ENCODE measurements around the gene RAPGEF4.

The RAPGEF4 gene

DNA sequence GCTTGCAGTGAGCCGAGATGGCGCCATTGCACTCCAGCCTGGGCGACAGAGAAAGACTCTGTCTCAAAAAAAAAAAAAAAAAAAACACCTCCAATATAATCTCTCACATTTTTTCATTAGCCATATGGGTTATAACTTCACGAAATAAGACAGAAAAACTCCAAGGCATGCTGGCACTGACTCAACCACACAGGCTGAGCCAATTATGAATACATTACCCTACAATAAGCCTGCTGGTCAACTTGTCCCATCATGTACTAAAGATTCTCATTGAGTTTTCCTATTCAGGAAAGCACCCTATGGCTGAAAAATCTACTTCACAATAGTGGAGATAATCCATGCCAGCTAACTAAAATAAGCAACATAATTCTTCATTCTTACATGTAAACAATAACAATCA lies 327.2 kb downstream of the RAPGEF4 start:
- H3K27me3 ChIP-seq (ENCODE audit: insufficient read depth, low read length, poor library complexity, severe bottlenecking): no peaks in the 10 kb centered on the region
- TF ChIP-seq EZH2phosphoT487 (IDR thresholded peaks at IDR 0.05; ENCODE audit: borderline replicate concordance): no peak
- TF ChIP-seq, protein P1, sequence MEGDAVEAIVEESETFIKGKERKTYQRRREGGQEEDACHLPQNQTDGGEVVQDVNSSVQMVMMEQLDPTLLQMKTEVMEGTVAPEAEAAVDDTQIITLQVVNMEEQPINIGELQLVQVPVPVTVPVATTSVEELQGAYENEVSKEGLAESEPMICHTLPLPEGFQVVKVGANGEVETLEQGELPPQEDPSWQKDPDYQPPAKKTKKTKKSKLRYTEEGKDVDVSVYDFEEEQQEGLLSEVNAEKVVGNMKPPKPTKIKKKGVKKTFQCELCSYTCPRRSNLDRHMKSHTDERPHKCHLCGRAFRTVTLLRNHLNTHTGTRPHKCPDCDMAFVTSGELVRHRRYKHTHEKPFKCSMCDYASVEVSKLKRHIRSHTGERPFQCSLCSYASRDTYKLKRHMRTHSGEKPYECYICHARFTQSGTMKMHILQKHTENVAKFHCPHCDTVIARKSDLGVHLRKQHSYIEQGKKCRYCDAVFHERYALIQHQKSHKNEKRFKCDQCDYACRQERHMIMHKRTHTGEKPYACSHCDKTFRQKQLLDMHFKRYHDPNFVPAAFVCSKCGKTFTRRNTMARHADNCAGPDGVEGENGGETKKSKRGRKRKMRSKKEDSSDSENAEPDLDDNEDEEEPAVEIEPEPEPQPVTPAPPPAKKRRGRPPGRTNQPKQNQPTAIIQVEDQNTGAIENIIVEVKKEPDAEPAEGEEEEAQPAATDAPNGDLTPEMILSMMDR (conservative IDR thresholded peaks at IDR 0.05; ENCODE audit: low read length): no peak
- H3K36me3 ChIP-seq (ENCODE audit: insufficient read depth, low read length): no peaks in the 10 kb centered on the region
- no peaks in the 10 kb centered on the region for H3K9me2 ChIP-seq (replicated peaks; ENCODE audit: low read depth, low read length)
- H3K4me3 ChIP-seq (ENCODE audit: low read length, poor library complexity, severe bottlenecking): no peak overlapping the region
- H3K9me3 ChIP-seq (ENCODE audit: insufficient read depth, low read depth, low read length): no peaks in the 10 kb centered on the region
- no peak overlapping the region for H3K9ac ChIP-seq (ENCODE audit: low read depth, low read length, poor library complexity, severe bottlenecking)
- H2AFZ ChIP-seq (ENCODE audit: low read length): no peak overlapping the region
- H3K79me2 ChIP-seq (ENCODE audit: insufficient read depth, low read length): no peaks in the 10 kb centered on the region
- H3K4me2 ChIP-seq (ENCODE audit: low read depth, low read length, poor library complexity, severe bottlenecking): no peak overlapping the region
- H4K20me1 ChIP-seq (ENCODE audit: insufficient read depth, low read length, poor library complexity, severe bottlenecking): no peaks in the 10 kb centered on the region
- H3K4me1 ChIP-seq (ENCODE audit: insufficient read depth, low read length, poor library complexity, severe bottlenecking): no peaks in the 10 kb centered on the region
- no peaks in the 10 kb centered on the region for H3F3A ChIP-seq (ENCODE audit: low read depth)

DNA sequence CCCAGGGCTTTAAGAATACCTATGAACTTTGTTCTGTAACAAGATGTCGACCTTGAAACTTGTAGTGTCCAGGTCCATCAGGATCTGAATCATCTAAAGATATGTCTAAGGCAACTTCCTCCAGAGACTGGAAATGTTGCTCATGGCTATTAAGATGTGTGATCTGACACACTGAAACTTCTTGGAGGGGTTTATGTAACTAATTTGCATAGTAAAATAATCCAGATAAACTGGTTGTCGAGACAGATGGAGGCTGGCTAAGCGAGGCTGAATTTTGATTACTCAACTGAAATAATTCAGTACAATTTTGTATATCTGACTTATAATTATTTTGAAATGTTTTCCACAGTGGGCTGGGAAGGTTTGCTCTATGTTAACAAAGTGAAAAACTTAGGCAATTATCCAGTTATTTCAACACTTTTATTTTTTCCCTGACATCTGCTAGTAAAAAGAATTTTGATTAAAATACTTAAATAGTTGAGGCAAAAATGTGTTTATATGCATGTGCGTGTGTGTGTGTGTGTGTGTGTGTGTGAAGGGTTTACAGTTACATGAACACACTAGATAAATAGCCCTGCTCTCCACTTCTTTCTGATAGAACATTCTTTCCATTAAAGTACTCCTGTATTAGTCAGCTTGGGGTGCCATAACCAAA lies 328.6 kb downstream of the RAPGEF4 start:
- H3K36me3 ChIP-seq (ENCODE audit: insufficient read depth, low read length): no peaks in the 10 kb centered on the region
- H3K4me3 ChIP-seq (ENCODE audit: low read length, poor library complexity, severe bottlenecking): no peak overlapping the region
- H3K9me3 ChIP-seq (ENCODE audit: insufficient read depth, low read depth, low read length): no peaks in the 10 kb centered on the region
- H3K79me2 ChIP-seq (ENCODE audit: insufficient read depth, low read length): no peaks in the 10 kb centered on the region
- no peak overlapping the region for H3K9ac ChIP-seq (ENCODE audit: low read depth, low read length, poor library complexity, severe bottlenecking)
- H3K9me2 ChIP-seq (replicated peaks; ENCODE audit: low read depth, low read length): no peaks in the 10 kb centered on the region
- H3K4me1 ChIP-seq (ENCODE audit: insufficient read depth, low read length, poor library complexity, severe bottlenecking): no peaks in the 10 kb centered on the region
- no peak overlapping the region for H3K4me2 ChIP-seq (ENCODE audit: low read depth, low read length, poor library complexity, severe bottlenecking)
- TF ChIP-seq, protein P1 (conservative IDR thresholded peaks at IDR 0.05; ENCODE audit: low read length): no peak
- TF ChIP-seq EZH2phosphoT487 (IDR thresholded peaks at IDR 0.05; ENCODE audit: borderline replicate concordance): no peak
- no peaks in the 10 kb centered on the region for H4K20me1 ChIP-seq (ENCODE audit: insufficient read depth, low read length, poor library complexity, severe bottlenecking)
- H3F3A ChIP-seq (ENCODE audit: low read depth): no peaks in the 10 kb centered on the region
- no peak overlapping the region for H2AFZ ChIP-seq (ENCODE audit: low read length)
- no peaks in the 10 kb centered on the region for H3K27me3 ChIP-seq (ENCODE audit: insufficient read depth, low read length, poor library complexity, severe bottlenecking)

DNA sequence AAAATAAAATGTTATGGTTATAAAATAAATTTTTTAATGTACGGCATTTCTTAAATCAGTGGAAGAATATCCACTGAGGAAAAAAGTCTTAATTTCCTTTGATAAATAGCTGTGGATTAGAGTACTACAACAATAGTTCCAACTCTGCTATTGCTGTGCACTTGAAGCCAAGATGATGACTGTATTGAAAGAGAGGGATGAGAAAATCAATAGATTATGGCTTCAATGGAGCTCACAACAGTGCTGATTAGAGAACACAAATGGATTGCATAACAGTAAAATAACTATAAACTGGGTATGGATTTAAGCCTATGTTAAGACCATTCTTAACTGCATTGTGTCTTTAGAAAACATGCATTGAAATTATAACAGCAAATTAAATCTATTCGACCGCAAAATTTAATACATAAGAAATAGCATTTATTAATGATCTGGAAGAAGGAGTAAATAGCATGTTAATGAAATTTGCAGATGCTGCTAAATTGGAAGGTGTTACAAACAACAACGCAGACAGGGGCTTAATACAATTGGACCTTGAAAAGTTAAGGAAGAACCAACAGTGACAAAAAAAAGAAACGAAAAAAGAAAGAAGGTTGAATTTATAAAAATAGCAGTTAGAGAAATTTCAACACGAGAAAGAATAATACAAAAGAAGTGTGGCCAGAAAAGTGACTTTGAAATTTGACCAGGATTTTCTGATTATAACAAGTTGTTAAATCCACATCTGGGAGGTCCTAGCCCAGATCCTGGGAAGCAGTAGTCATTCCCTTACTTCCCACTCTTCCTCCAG lies 331.4 kb downstream of the RAPGEF4 start:
- H4K20me1 ChIP-seq (ENCODE audit: insufficient read depth, low read length, poor library complexity, severe bottlenecking): no peaks in the 10 kb centered on the region
- H3K4me2 ChIP-seq (ENCODE audit: low read depth, low read length, poor library complexity, severe bottlenecking): no peak overlapping the region
- H3K36me3 ChIP-seq (ENCODE audit: insufficient read depth, low read length): no peaks in the 10 kb centered on the region
- no peak overlapping the region for H3K4me3 ChIP-seq (ENCODE audit: low read length, poor library complexity, severe bottlenecking)
- TF ChIP-seq, protein P1 (conservative IDR thresholded peaks at IDR 0.05; ENCODE audit: low read length): no peak
- no peak for TF ChIP-seq EZH2phosphoT487 (IDR thresholded peaks at IDR 0.05; ENCODE audit: borderline replicate concordance)
- no peaks in the 10 kb centered on the region for H3K27me3 ChIP-seq (ENCODE audit: insufficient read depth, low read length, poor library complexity, severe bottlenecking)
- H3F3A ChIP-seq (ENCODE audit: low read depth): no peaks in the 10 kb centered on the region
- H3K79me2 ChIP-seq (ENCODE audit: insufficient read depth, low read length): no peaks in the 10 kb centered on the region
- no peaks in the 10 kb centered on the region for H3K9me2 ChIP-seq (replicated peaks; ENCODE audit: low read depth, low read length)
- H2AFZ ChIP-seq (ENCODE audit: low read length): no peak overlapping the region
- no peaks in the 10 kb centered on the region for H3K4me1 ChIP-seq (ENCODE audit: insufficient read depth, low read length, poor library complexity, severe bottlenecking)
- no peak overlapping the region for H3K9ac ChIP-seq (ENCODE audit: low read depth, low read length, poor library complexity, severe bottlenecking)
- no peaks in the 10 kb centered on the region for H3K9me3 ChIP-seq (ENCODE audit: insufficient read depth, low read depth, low read length)
